HL-60 (cell line): Measurements from ENCODE around the gene PTPRF.

Experiments used
- CTCF ChIP-seq: IDR thresholded peaks from one replicate; pipeline ENCODE4 v1.5.1; 2011; ENCODE audit warnings: low read length, control low read depth, inconsistent platforms; ENCODE audit not compliant: insufficient read depth
- GABPA ChIP-seq: IDR thresholded peaks from 2 replicates; pipeline ENCODE4 v1.6.1; 2012; ENCODE audit warnings: low read depth
- POLR2AphosphoS5 ChIP-seq: IDR thresholded peaks from 2 replicates; pipeline ENCODE4 v1.6.1; 2012; ENCODE audit warnings: low read depth
- SPI1 ChIP-seq: IDR thresholded peaks from 2 replicates; pipeline ENCODE4 v1.6.1; 2012; ENCODE audit warnings: low read depth, mild to moderate bottlenecking, borderline replicate concordance
- TF ChIP-seq, protein P1 (sequence below): IDR thresholded peaks from 2 replicates; pipeline ENCODE4 v1.6.1; 2012; ENCODE audit warnings: low read depth; ENCODE audit not compliant: insufficient replicate concordance

GRCh38 chr1:43605766-43606165, 75.1 kb downstream of the PTPRF start:
- TF ChIP-seq POLR2AphosphoS5 (no peak), CTCF (no peak), GABPA (no peak), SPI1 (no peak)
- TF ChIP-seq, protein P1, sequence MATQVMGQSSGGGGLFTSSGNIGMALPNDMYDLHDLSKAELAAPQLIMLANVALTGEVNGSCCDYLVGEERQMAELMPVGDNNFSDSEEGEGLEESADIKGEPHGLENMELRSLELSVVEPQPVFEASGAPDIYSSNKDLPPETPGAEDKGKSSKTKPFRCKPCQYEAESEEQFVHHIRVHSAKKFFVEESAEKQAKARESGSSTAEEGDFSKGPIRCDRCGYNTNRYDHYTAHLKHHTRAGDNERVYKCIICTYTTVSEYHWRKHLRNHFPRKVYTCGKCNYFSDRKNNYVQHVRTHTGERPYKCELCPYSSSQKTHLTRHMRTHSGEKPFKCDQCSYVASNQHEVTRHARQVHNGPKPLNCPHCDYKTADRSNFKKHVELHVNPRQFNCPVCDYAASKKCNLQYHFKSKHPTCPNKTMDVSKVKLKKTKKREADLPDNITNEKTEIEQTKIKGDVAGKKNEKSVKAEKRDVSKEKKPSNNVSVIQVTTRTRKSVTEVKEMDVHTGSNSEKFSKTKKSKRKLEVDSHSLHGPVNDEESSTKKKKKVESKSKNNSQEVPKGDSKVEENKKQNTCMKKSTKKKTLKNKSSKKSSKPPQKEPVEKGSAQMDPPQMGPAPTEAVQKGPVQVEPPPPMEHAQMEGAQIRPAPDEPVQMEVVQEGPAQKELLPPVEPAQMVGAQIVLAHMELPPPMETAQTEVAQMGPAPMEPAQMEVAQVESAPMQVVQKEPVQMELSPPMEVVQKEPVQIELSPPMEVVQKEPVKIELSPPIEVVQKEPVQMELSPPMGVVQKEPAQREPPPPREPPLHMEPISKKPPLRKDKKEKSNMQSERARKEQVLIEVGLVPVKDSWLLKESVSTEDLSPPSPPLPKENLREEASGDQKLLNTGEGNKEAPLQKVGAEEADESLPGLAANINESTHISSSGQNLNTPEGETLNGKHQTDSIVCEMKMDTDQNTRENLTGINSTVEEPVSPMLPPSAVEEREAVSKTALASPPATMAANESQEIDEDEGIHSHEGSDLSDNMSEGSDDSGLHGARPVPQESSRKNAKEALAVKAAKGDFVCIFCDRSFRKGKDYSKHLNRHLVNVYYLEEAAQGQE = no peak
